H1 (cell line): ENCODE data around the gene ADIPOQ. TPM values are rescaled to one million over a fixed set of nuclear protein-coding genes. Genes with fewer than 3 reads are reported as not detected.

Source experiments
- EP300 ChIP-seq, 2 experiments: IDR thresholded peaks; 1 replicate in 1 of 2; 2 replicates in 1 of 2; pipeline ENCODE4 v1.6.1; 2011 to 2012; ENCODE audit warnings: low read depth in 2 of 2, low read length in 2 of 2, mild to moderate bottlenecking in 2 of 2, borderline replicate concordance in 1 of 2, inconsistent platforms in 1 of 2, moderate library complexity in 1 of 2
- polyA plus RNA-seq, 7 experiments: library from polyadenylated mRNA; depleted of rRNA in 3 of 7; stranded (reverse) in 5 of 7; unstranded in 2 of 7; fragments of >200 nt in 5 of 7; fragments of 200-250 nt in 2 of 7; gene quantifications; 1 replicate in 5 of 7; 2 replicates in 1 of 7; 4 replicates in 1 of 7; pipeline versions ENCODE4 v1.2.1 to v1.2.3, GENCODE V29; 2011 to 2013; ENCODE audit warnings: missing spikeins in 2 of 7, mixed read lengths in 2 of 7
- total RNA-seq: library from RNA; stranded (reverse); fragmentation: NEBNext Ultra II Directional; extraction: Animal tissue kit (Norgen Biotek cat#: 25700); gene quantifications from 2 replicates; pipeline ENCODE4 v1.2.1, GENCODE V29; 2021
- TF ChIP-seq, protein P1 (sequence below): IDR thresholded peaks from 2 replicates; pipeline ENCODE4 v1.6.1; 2012; ENCODE audit warnings: inconsistent platforms

Gene ADIPOQ
- total and polyA plus RNA-seq, 2 of the 8 experiments (the other 6 are each of a cell fraction or from before 2014, with no cell fraction given): not detected

DNA sequence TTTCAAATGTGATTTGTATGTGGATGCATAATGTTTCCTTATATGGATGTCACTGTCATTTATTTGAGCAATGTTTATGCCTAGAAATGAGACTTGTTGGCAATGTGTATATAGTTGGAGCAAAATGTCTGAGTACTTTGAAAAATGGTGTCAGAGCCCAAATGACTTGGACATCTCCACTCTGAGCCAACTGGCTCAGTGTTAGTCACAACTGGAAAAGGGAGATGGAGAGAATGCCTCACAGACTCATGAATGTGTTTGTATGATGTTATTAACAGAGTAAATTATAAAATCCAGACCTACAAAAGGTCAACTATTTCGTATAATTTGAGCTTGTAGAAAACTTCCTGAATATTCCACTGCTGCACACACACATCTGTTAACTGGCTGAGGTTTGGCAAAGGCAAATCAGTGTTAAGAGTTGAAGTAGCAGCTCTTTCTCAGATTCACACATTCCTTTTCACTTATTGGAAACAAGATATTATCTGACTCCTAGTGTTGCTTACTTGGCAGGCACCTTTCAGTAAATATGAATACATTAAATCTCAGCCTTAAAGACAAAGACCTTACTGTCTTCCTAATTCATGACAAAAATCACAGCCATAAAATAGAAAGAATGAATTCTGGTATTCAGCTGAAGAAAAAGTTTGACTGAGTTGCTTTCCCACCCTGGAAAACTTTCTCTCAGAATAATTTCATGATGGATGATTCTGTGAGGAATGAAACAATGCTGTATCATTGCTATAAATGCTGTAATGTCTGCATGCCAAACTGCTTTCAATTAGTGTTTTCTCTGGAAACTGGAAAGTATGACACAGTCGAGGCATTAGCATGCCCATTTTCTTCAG, 27.0 kb downstream of the ADIPOQ start (continued):
- TF ChIP-seq, protein P1, sequence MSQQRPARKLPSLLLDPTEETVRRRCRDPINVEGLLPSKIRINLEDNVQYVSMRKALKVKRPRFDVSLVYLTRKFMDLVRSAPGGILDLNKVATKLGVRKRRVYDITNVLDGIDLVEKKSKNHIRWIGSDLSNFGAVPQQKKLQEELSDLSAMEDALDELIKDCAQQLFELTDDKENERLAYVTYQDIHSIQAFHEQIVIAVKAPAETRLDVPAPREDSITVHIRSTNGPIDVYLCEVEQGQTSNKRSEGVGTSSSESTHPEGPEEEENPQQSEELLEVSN: no peak
- TF ChIP-seq EP300 (IDR thresholded peaks at IDR 0.05; ENCODE audit: borderline replicate concordance in 1 of 2, low read depth in 2 of 2, low read length in 2 of 2): no peak
- TF ChIP-seq, all 59 proteins: peak for 0
